SK-N-MC (cell line): ENCODE data around the gene MRPL53.
"Not testable (repeated sequence)": the region's sequence is repeated elsewhere in the genome, so short reads cannot be mapped to it uniquely, and the experiment has no call there.

Source experiments
- EZH2 ChIP-seq: fragments of 200-600 bp; sonication (generic); IDR thresholded peaks from one replicate; pipeline ENCODE4 v1.6.1; 2017; ENCODE audit warnings: antibody characterized with exemption
- FOXP2 ChIP-seq: optimal IDR thresholded peaks from 2 replicates; pipeline ENCODE3; 2011; ENCODE audit warnings: mild to moderate bottlenecking, moderate library complexity; ENCODE audit not compliant: insufficient read depth; ENCODE audit errors: extremely low read length, control extremely low read depth

DNA sequence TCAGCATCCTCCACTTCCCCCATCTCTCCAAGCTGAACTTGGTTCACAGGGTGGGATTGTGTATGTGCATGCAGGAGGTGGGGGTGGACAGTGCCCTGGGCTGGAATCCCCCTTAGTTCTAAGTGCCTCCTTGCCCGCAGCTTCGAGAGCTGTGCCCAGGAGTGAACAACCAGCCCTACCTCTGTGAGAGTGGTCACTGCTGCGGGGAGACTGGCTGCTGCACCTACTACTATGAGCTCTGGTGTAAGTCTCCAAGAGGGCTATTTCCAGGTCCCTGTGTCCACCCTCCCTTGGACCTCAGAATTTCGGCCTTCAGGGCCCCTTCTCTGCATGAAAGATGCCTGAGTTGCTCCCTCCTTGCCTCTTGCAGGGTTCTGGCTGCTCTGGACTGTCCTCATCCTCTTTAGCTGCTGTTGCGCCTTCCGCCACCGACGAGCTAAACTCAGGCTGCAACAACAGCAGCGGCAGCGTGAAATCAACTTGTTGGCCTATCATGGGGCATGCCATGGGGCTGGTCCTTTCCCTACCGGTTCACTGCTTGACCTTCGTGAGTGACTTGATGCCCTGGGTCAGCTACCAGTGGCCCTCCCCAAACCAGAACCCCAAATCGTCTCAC, 12.9 kb downstream of the MRPL53 start:
- not testable (repeated sequence) for TF ChIP-seq EZH2, FOXP2
